IPS-NIHi11 (cell line): ENCODE data around the gene LCA5L.
A peak's percentile ranks its signal among the peaks of the same experiment; 100 is the strongest.
"Not testable (repeated sequence)": the region's sequence is repeated elsewhere in the genome, so short reads cannot be mapped to it uniquely, and the experiment has no call there.

Experiments
- DNase-seq: peaks from one replicate; pipeline ENCODE4 v3.0.0; 2012; ENCODE audit warnings: mixed read lengths, low spot score

The LCA5L gene

GRCh38 chr21:39387461-39388037 lies 58.0 kb downstream of the LCA5L start:
- peak; percentile 97 for DNase-seq

DNA sequence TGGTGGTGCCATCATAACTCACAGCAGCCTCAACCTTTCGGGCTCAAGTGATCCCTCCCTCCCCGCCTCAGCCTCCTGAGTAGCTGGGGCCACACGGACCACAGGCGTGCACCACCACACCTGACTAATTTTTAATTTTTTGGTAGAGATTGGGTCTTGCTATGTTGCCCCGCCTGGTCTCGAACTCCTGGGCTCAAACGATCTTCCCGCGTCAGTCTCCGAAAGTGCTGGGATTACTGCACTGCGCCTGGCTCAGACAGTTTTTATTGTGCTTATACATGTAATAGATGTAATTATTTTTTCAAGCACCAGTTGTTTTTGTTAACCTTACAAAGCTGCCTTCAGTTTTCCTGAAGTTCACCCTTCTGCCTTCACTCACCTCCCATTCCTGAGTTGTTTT lies 58.7 kb downstream of the LCA5L start:
- no peak for DNase-seq

GRCh38 chr21:39386194-39386593 lies 59.4 kb downstream of the LCA5L start:
- DNase-seq: peak; percentile 24

DNA sequence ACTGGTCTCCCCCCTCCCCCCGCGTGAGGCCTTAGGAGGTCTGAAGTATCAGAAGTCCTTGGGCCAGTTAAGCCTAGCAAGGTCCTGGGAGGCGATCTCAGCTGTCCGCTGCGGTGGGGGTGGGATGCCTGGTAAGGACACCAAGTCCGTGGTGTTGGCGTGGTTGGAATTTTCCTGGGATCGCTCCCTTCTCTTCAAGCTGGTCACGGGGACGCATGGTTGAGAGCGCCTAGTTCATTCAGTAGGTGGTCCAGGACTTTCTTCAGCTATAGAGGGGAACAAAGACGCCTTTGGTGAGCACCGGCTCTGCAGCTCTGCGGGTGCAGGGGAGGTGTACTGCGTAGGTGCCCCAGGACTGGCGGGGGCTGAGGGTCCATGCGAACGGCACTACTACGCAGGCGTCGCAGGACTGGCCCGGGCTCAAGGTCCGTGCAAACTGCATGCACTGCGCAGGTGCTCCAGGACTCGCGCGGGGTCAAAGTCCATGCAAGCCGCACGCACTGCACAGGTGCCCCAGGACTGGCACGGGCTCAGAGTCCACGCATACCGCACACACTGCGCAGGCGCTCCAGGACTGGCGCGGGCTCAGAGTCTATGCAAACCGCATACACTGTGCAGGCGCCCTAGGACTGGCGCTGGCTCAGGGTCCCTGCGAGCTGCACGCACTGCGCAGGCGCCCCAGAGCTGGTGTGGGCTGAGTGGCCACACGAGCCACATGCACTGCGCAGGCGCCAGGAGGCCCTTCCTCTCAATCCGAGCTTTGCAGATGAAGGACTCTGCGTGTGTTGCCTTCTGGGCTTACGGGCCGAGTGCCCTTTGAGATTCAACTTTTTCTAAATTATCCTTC lies 60.1 kb downstream of the LCA5L start:
- peak; percentile 34 for DNase-seq

GRCh38 chr21:39384674-39385298 lies 60.8 kb downstream of the LCA5L start:
- no peak for DNase-seq

GRCh38 chr21:39382096-39382495 lies 63.5 kb downstream of the LCA5L start:
- DNase-seq: not testable (repeated sequence)

- DNase-seq: no peak
Measured at GRCh38 chr21:39381009-39381408, 64.6 kb downstream of the LCA5L start.

- peak; percentile 97 for DNase-seq
Measured at GRCh38 chr21:39379986-39380891, 65.3 kb downstream of the LCA5L start.

DNA sequence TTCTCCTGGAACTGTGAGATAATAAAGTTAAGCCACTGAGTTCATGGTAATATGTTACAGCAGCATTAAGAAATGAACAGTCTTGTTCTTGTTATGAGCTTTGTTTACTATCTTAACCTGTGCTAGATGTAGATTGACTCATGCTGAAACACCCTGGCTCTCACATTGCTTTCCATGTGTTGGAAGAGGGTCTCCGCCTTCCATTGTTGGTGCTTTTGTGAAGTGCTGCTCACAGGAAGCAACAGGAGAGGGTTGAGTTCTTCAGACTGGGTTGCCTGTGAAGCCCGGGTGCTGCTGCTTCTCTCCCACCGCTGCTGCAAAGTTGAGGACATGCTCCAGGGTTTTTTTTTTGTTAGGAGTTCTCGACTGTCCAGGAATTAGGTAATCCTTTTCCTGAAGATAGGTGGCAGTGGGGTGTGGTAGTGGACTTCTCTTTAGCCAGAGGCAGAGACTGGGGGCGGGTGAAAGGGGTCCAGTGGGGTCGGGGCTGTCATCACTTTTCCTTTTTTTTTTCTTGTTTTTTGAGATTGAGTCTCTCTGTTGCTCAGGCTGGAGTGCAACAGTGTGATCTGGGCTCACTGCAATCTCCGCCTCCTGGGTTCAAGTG lies 68.0 kb downstream of the LCA5L start:
- DNase-seq: no peak

- DNase-seq: no peak
Measured at GRCh38 chr21:39375446-39375845, 70.1 kb downstream of the LCA5L start.

GRCh38 chr21:39374046-39374445 lies 71.5 kb downstream of the LCA5L start:
- DNase-seq: no peak

GRCh38 chr21:39373634-39374033 lies 71.9 kb downstream of the LCA5L start:
- no peak for DNase-seq

DNA sequence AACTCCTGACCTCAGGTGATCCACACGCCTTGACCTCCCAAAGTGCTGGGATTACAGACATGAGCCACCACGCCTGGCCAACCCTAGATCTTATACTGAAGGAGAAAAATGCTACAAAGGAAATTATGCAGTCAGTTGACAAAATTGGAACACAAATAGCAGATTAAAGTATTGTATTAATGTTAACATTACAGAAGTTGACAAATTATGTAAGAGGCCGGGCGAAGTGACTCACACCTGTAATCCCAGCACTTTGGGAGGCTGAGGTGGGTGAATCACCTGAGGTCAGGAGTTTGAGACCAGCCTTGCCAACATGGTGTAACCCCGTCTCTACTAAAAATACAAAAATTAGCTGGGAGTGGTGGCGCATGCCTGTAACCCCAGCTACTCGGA lies 75.7 kb downstream of the LCA5L start:
- not testable (repeated sequence) for DNase-seq

DNA sequence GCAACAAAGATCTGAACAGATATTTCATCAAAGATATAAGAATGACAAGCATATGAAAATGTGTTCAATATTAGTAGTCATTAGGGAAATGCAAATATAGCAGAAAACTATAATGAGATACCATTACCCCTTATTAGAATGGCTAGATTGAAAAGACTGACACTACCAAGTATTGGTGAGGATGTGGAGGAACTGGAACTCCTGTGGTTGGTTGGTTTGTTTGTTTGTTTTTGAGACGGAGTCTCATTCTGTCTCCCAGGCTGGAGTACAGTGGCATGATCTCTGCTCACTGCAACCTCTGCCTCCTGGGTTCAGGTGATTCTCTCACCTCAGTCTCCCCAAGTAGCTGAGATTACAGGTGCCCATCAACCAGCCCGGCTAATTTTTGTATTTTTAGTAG lies 77.8 kb downstream of the LCA5L start:
- no peak for DNase-seq

DNA sequence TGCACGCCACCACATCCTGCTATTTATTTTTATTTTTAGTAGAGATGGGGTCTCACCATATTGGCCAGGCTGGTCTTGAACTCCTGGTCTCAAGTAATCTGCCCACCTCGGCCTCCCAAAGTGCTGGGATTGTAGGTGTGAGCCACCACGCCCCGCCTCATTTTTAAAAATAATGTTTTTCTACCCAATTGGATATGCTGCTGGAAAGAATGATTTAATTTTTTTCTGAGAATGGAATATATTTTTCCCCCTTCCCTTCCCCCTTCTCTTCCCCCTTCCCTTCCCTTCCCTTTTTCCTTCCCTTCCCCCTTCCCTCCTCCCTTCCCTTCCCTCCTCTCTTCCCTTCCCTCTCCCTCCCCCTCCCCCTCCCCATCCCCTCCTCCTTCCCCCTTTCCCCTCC lies 79.0 kb downstream of the LCA5L start:
- no peak for DNase-seq

- DNase-seq: no peak
Measured at GRCh38 chr21:39364949-39365348, 80.6 kb downstream of the LCA5L start.

GRCh38 chr21:39363607-39364555 lies 81.7 kb downstream of the LCA5L start:
- no peak for DNase-seq

- DNase-seq: no peak
Measured at GRCh38 chr21:39362733-39363132, 82.8 kb downstream of the LCA5L start.

- no peak for DNase-seq
Measured at GRCh38 chr21:39359382-39359781, 86.2 kb downstream of the LCA5L start.
